ENCODE data around the gene LAS1L.
"Not testable (repeated sequence)": the region's sequence is repeated elsewhere in the genome, so short reads cannot be mapped to it uniquely, and the experiment has no call there.

The LAS1L gene

DNA sequence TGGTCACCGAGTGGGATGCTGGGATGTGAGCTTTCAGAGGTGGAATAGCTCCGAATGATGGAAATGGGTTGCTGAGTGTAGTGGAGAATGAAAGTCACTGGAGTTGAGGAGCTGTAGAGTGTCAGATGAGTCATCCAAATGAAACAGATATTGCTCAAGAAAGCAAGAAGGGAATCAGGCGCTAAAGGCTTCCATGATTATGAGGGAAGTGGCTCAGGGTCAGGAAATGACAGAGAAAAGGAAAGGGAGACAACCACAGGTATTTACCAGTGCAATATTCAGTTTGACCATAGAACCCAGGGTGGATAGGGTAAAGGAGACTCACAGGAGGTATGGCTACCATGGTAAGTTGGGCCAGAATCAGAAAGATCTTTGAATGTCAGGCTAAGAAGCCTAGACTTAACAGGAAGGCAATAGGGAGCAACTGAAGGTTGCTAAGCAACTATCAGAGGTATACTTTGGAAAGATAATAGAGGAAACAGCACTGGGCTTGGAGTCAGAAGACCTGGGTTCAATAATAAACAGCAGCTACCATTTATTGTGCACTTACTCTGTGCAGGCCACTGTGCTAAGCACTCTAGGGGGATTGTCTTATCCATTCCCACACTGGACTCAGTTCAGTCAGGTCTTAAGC, 11.7 kb downstream of the LAS1L start:
- FAIRE-seq (no peak), DNase-seq (ENCODE audit: insufficient read length, low spot score) (no peak)
- TF ChIP-seq POU2F2 (IDR thresholded peaks at IDR 0.05; ENCODE audit: low read depth, low read length) (no peak), TAF1 (IDR thresholded peaks at IDR 0.05; ENCODE audit: low read depth, low read length) (no peak), PAX5 (IDR thresholded peaks at IDR 0.05; ENCODE audit: insufficient read depth, low read length, severe bottlenecking) (no peak), SPI1 (IDR thresholded peaks at IDR 0.05; ENCODE audit: low read depth, low read length) (no peak), POLR2A (IDR thresholded peaks at IDR 0.05; ENCODE audit: low read depth, low read length) (no peak)

DNA sequence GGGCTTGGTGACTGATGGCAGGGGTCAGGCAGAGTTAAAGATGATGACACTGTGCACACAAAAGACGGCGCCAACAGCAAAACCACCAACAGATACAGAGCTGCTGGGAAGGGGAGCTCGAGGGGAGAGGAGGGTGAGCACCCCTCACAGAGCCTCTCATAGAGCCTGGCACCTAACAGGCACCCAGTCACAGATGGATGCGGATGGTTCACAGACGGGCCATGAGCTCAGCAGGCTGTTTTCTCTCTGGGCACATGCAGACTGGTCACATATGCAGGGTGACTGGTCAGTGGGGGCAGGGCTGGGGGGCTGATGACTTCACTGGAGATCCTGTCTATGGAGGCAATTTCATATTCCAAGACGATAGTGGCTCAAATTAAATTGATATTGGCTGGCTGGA, 15.1 kb downstream of the LAS1L start:
- not testable (repeated sequence) for FAIRE-seq

DNA sequence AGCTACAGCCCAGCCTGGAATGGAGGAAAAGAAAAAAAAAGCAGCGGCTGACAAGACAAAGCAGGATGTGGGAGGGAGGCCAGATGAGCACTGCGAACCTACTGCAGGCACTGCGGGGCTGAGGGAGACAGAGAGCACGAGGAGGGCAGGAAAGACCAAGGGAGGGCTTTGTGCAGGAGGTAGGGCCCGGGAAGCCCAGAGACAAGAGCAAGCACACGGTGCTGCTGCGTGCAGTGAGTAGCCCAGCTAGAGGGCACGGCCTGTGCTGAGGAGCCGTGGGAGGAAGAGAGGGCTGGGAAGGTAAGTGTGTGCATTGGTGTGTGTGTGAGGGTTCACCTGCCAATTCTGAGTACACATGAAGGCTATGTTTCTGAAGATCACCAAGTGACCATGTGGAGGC, 15.6 kb downstream of the LAS1L start:
- FAIRE-seq: peak; percentile 96
- DNase-seq (ENCODE audit: insufficient read length, low spot score): not testable (repeated sequence)

More for the DNA sequence above, 15.1 kb downstream of the LAS1L start:
- DNase-seq (ENCODE audit: insufficient read length, low spot score): not testable (repeated sequence)

DNA sequence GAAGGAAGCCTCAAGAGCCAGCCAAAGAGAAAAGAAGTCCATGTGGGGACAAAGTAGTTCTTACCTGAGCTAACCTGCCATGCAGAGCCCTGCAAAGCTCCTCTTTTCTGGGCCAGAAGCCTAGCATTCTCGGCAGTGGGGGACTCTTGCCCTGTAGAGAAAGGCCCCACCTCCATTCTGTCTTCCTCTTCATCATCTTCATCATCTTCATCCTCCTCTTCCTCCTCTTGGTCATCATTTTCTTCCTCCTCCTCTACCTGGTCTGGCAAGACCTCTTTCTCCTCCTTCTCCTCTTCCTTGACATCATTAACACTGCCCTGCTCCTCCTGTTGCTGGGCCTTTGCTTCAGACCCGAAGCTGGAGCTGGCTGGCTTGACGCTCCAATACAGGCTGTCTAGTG, 16.7 kb downstream of the LAS1L start:
- FAIRE-seq (no peak), DNase-seq (ENCODE audit: insufficient read length, low spot score) (no peak)
- TF ChIP-seq PAX5 (IDR thresholded peaks at IDR 0.05; ENCODE audit: insufficient read depth, low read length, severe bottlenecking) (no peak), TAF1 (IDR thresholded peaks at IDR 0.05; ENCODE audit: low read depth, low read length) (no peak), POLR2A (IDR thresholded peaks at IDR 0.05; ENCODE audit: low read depth, low read length) (no peak), POLR2AphosphoS5 (IDR thresholded peaks at IDR 0.05; ENCODE audit: low read depth, low read length) (no peak), SPI1 (IDR thresholded peaks at IDR 0.05; ENCODE audit: low read depth, low read length) (no peak), POU2F2 (IDR thresholded peaks at IDR 0.05; ENCODE audit: low read depth, low read length) (no peak)

DNA sequence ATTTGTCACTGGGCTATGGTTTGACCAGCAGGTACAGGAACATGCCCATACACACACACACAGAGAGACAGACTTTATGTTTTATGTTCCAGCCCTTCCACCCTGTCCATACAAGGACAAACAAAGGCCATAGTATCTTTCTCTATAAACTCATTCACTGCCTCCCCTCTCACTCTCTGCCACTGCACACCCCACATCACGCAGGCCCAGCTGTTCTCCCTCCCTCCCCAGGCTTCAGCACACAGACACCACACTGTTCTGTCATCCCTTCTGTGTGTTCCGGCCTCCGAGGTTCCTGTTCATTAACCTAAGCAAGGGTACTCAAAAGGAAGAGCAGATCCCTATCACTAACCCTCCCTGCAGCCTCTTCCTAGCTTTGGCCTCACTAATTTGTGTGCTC, 17.8 kb downstream of the LAS1L start:
- FAIRE-seq (no peak), DNase-seq (ENCODE audit: insufficient read length, low spot score) (no peak)

DNA sequence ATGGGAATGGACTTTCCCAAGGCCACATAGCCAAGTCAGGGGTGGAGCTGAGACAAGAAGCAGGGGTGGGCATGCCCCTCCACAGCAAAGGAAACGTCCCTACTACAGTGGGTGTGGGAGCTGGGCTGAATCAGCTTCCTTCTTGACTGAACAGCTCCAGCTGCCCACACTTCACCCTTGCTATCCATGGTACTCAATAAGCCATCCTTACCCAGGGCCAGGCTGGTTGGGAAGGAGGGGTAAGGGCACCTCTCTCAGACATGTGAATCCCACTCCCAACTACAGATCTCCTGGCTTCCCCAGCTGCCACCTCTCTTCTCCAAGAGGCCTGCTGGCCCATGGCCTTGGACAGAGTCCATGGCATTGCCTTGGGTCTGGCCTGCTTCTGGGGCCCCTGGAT, 21.0 kb downstream of the LAS1L start:
- FAIRE-seq (no peak), DNase-seq (ENCODE audit: insufficient read length, low spot score) (no peak)
- TF ChIP-seq POLR2AphosphoS5 (IDR thresholded peaks at IDR 0.05; ENCODE audit: low read depth, low read length) (no peak), POLR2A (IDR thresholded peaks at IDR 0.05; ENCODE audit: low read depth, low read length) (no peak), POU2F2 (IDR thresholded peaks at IDR 0.05; ENCODE audit: low read depth, low read length) (no peak), TAF1 (IDR thresholded peaks at IDR 0.05; ENCODE audit: low read depth, low read length) (no peak), PAX5 (IDR thresholded peaks at IDR 0.05; ENCODE audit: insufficient read depth, low read length, severe bottlenecking) (no peak), SPI1 (IDR thresholded peaks at IDR 0.05; ENCODE audit: low read depth, low read length) (no peak)

More for the DNA sequence above, 17.8 kb downstream of the LAS1L start:
- TF ChIP-seq TAF1 (IDR thresholded peaks at IDR 0.05; ENCODE audit: low read depth, low read length) (no peak), PAX5 (IDR thresholded peaks at IDR 0.05; ENCODE audit: insufficient read depth, low read length, severe bottlenecking) (no peak), POLR2AphosphoS5 (IDR thresholded peaks at IDR 0.05; ENCODE audit: low read depth, low read length) (no peak), SPI1 (IDR thresholded peaks at IDR 0.05; ENCODE audit: low read depth, low read length) (no peak), POLR2A (IDR thresholded peaks at IDR 0.05; ENCODE audit: low read depth, low read length) (no peak), POU2F2 (IDR thresholded peaks at IDR 0.05; ENCODE audit: low read depth, low read length) (no peak)

DNA sequence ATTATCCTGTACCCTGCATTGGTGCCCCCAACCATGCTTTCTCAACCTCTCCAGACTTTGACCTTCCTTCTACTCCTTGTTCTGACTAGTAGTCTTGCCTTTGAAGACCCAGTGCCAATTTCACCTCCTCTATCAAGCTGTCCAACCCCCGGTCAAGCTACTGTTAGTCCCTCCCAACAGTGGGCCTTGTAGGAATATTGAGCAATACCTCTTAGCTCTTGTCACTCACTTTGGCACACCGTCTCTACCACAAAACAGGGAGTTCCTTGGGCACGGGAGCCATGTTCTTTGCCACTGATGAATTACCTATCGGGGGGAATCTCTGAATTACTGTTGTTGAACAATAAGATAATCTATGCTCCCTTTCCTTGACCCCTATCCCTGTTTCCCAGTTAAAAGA, 25.2 kb downstream of the LAS1L start:
- FAIRE-seq (no peak), DNase-seq (ENCODE audit: insufficient read length, low spot score) (no peak)
- TF ChIP-seq POLR2AphosphoS5 (IDR thresholded peaks at IDR 0.05; ENCODE audit: low read depth, low read length) (no peak), POU2F2 (IDR thresholded peaks at IDR 0.05; ENCODE audit: low read depth, low read length) (no peak), POLR2A (IDR thresholded peaks at IDR 0.05; ENCODE audit: low read depth, low read length) (no peak), PAX5 (IDR thresholded peaks at IDR 0.05; ENCODE audit: insufficient read depth, low read length, severe bottlenecking) (no peak), TAF1 (IDR thresholded peaks at IDR 0.05; ENCODE audit: low read depth, low read length) (no peak), SPI1 (IDR thresholded peaks at IDR 0.05; ENCODE audit: low read depth, low read length) (no peak)

DNA sequence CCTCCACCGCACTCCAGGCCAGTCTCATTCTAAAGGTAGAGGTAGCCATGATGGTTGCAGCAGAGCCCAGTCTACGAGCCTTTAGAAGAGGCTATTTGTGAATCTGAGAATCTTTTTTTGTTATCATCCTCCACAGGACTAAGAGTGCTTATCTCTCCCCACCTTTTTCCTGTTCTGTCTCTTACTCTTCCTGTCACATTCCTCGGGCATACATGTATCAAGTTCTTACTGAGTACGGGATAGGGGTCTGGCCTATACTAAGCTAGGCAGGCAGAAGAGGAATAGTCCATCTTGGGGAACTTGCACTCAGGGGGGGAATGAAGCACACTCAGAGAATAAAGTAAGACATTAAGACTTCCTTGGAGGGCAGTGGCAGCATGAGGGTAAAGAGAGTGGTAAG, 25.7 kb downstream of the LAS1L start:
- TF ChIP-seq TAF1 (IDR thresholded peaks at IDR 0.05; ENCODE audit: low read depth, low read length): no peak
- no peak for TF ChIP-seq PAX5 (IDR thresholded peaks at IDR 0.05; ENCODE audit: insufficient read depth, low read length, severe bottlenecking)
- TF ChIP-seq POU2F2 (IDR thresholded peaks at IDR 0.05; ENCODE audit: low read depth, low read length): no peak
- no peak for TF ChIP-seq SPI1 (IDR thresholded peaks at IDR 0.05; ENCODE audit: low read depth, low read length)
- TF ChIP-seq POLR2AphosphoS5 (IDR thresholded peaks at IDR 0.05; ENCODE audit: low read depth, low read length): no peak
- TF ChIP-seq POLR2A (IDR thresholded peaks at IDR 0.05; ENCODE audit: low read depth, low read length): no peak
- FAIRE-seq (no peak), DNase-seq (ENCODE audit: insufficient read length, low spot score) (no peak)

DNA sequence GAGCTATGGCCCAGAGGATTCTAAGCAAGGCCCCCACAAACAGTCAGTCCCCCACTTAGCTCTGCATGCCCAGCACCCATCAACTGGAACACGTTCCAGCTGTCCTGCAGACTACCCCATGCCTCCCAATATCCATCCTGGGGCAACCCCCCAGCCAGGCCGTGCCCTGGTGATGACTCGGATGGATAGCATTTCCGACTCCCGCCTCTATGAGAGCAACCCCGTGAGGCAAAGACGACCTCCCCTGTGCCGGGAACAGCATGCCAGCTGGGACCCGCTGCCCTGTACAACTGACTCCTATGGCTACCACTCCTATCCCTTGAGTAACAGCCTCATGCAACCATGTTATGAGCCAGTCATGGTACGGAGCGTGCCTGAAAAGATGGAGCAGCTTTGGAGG, 32.0 kb downstream of the LAS1L start:
- TF ChIP-seq POLR2A (IDR thresholded peaks at IDR 0.05; ENCODE audit: low read depth, low read length): no peak
- TF ChIP-seq POU2F2 (IDR thresholded peaks at IDR 0.05; ENCODE audit: low read depth, low read length): no peak
- TF ChIP-seq PAX5 (IDR thresholded peaks at IDR 0.05; ENCODE audit: insufficient read depth, low read length, severe bottlenecking): no peak
- TF ChIP-seq TAF1 (IDR thresholded peaks at IDR 0.05; ENCODE audit: low read depth, low read length): no peak
- TF ChIP-seq SPI1 (IDR thresholded peaks at IDR 0.05; ENCODE audit: low read depth, low read length): no peak
- no peak for TF ChIP-seq POLR2AphosphoS5 (IDR thresholded peaks at IDR 0.05; ENCODE audit: low read depth, low read length)
- no peak for FAIRE-seq
- DNase-seq (ENCODE audit: insufficient read length, low spot score): no peak

DNA sequence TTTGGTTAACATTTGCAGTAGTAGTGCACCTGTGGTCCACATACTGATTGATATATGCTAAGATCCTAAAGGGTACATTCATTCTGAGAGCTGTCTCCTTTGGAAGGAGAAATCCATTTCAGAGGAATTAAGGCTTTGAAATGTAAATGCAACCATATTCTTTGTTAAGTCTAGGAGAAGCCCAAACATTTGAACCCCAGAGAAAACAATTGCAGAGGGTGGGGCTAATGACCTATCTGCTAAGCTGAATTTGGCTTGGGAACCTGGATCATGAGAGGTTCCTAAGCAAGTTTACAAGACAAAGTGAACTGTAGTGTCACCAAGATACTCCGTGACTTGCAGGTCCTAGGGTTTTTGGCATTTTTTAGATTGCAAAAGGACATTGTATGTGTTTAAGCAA, 41.2 kb downstream of the LAS1L start:
- DNase-seq (ENCODE audit: insufficient read length, low spot score) (no peak), FAIRE-seq (no peak)
- TF ChIP-seq POLR2AphosphoS5 (IDR thresholded peaks at IDR 0.05; ENCODE audit: low read depth, low read length): no peak
- no peak for TF ChIP-seq TAF1 (IDR thresholded peaks at IDR 0.05; ENCODE audit: low read depth, low read length)

DNA sequence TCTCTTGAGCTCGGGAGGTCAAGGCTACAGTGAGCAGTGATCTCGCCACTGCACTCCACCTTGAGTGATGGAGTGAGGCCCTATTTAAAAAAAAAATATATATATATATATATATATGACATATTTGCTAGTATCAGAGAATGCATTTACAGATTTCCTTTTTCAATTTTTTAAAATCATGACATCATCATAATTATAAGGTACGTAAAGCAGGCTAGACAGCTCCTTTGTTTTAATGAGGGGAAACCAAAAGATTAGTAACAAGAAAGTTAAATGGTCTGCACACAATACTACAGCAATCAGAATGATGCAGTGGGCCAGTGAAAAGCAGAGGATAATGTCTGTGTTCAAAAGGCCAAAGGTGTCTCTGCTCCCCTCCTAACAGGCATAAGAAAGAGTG, 43.0 kb downstream of the LAS1L start:
- FAIRE-seq: no peak
- no peak for DNase-seq (ENCODE audit: insufficient read length, low spot score)
- TF ChIP-seq POU2F2 (IDR thresholded peaks at IDR 0.05; ENCODE audit: low read depth, low read length): no peak
- no peak for TF ChIP-seq TAF1 (IDR thresholded peaks at IDR 0.05; ENCODE audit: low read depth, low read length)
- no peak for TF ChIP-seq POLR2AphosphoS5 (IDR thresholded peaks at IDR 0.05; ENCODE audit: low read depth, low read length)
- TF ChIP-seq SPI1 (IDR thresholded peaks at IDR 0.05; ENCODE audit: low read depth, low read length): no peak
- no peak for TF ChIP-seq POLR2A (IDR thresholded peaks at IDR 0.05; ENCODE audit: low read depth, low read length)
- TF ChIP-seq PAX5 (IDR thresholded peaks at IDR 0.05; ENCODE audit: insufficient read depth, low read length, severe bottlenecking): no peak
